Midbrain (tissue), 1 donor: ENCODE data around the gene SP2.

Experiments used
- DNase-seq: peaks from one replicate; lab custom pipeline; 2025; lab: John Stamatoyannopoulos, UW

SP2 gene

GRCh38 chr17:47973541-47973940, 77.5 kb downstream of the SP2 start:
- no peak for DNase-seq

DNA sequence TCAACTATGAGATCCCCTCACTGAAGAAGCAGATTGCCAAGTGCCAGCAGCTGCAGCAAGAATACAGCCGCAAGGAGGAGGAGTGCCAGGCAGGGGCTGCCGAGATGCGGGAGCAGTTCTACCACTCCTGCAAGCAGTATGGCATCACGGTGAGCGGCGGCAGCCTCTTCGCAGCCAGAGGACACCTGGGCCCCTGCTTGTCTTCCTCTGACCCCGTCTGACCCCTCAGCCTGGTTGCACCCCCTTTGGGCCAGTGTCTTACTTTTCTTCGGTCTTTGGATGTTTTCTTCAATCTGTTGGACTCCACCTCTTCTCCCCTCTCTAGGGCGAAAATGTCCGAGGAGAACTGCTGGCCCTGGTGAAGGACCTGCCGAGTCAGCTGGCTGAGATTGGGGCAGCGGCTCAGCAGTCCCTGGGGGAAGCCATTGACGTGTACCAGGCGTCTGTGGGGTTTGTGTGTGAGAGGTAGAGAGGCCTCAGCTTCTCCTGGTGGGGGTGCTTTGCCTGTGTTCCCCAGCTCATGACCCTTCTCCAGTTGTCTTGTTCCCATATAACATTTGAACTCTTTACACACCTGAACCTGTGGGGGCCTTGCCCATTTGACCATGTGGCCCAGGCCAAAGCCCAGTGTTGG, 79.3 kb downstream of the SP2 start:
- no peak for DNase-seq

DNA sequence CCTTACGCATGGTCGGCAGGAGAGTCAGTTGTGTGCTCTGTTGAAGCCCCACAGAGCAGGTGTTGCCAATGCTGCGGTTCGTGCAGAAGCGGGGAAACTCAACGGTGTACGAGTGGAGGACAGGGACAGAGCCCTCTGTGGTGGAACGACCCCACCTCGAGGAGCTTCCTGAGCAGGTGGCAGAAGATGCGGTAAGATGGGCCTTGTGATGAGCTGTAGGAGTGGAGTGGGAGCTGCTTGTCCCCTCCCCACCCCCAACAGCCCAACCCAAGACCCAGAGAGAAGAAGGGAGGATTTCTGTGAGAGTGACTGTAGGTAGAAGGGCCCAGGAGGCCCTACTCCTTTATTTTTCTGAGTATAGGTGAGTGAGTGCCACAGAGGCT, 79.8 kb downstream of the SP2 start:
- no peak for DNase-seq

GRCh38 chr17:47978324-47978723, 82.3 kb downstream of the SP2 start:
- peak; percentile 60 for DNase-seq
